ES-I3 (cell line): ENCODE results near the gene ELOVL3.
"Not testable (repeated sequence)": the region's sequence is repeated elsewhere in the genome, so short reads cannot be mapped to it uniquely, and the experiment has no call there.

Experiments
- H3K36me3 ChIP-seq: 2 replicates; pipeline ENCODE4 v1.6.1; 2013; ENCODE audit warnings: mild to moderate bottlenecking, low read length, control low read depth, moderate library complexity; ENCODE audit not compliant: insufficient read depth
- H3K4me1 ChIP-seq: 2 replicates; pipeline ENCODE4 v1.6.1; 2013; ENCODE audit warnings: mild to moderate bottlenecking, control low read depth, low read length; ENCODE audit not compliant: insufficient read depth
- H3K9ac ChIP-seq: 2 replicates; pipeline ENCODE4 v1.6.1; 2013; ENCODE audit warnings: low read depth, mild to moderate bottlenecking, low read length, moderate library complexity
- H3K9me3 ChIP-seq: 2 replicates; pipeline ENCODE4 v1.6.1; 2013; ENCODE audit warnings: mild to moderate bottlenecking, low read length, moderate library complexity; ENCODE audit not compliant: control insufficient read depth, insufficient read depth

The ELOVL3 gene

GRCh38 chr10:102225646-102226541 lies at the start of gene ELOVL3:
TSS of gene ELOVL3 (plus strand) at chr10:102226299. CDS start at chr10:102226549, 250 bp downstream.
- Histone ChIP-seq H3K9me3 (no peaks in the 10 kb centered on the region), H3K9ac (peak within 1 kb of the TSS; percentile 58; the same call in 1 of the 2 replicates), H3K4me1 (no peaks in the 10 kb centered on the region), H3K36me3 (no peaks in the 10 kb centered on the region)

- H3K9ac ChIP-seq, result no peak overlapping the region
- no peaks in the 10 kb centered on the region; the same call in 1 of the 2 replicates for H3K9me3 ChIP-seq
- H3K36me3 ChIP-seq, result no peaks in the 10 kb centered on the region
- no peaks in the 10 kb centered on the region for H3K4me1 ChIP-seq
These were observed 41.5 kb upstream of the ELOVL3 start for GRCh38 chr10:102184606-102185005.

GRCh38 chr10:102185272-102185671 lies 40.8 kb upstream of the ELOVL3 start:
- Histone ChIP-seq H3K4me1 (no peaks in the 10 kb centered on the region), H3K9ac (no peak overlapping the region), H3K36me3 (no peaks in the 10 kb centered on the region), H3K9me3 (no peaks in the 10 kb centered on the region; the same call in 1 of the 2 replicates)

- H3K9me3 ChIP-seq, result no peaks in the 10 kb centered on the region; the same call in 1 of the 2 replicates
- H3K36me3 ChIP-seq, result no peaks in the 10 kb centered on the region
These were observed 40.1 kb upstream of the ELOVL3 start for GRCh38 chr10:102185811-102186527.

GRCh38 chr10:102188298-102188940 lies 37.7 kb upstream of the ELOVL3 start:
- Histone ChIP-seq H3K4me1 (no peaks in the 10 kb centered on the region), H3K9me3 (peaks cover 15% of the 10 kb centered on the region), H3K36me3 (no peaks in the 10 kb centered on the region), H3K9ac (no peak overlapping the region)

More at GRCh38 chr10:102185811-102186527, 40.1 kb upstream of the ELOVL3 start:
- H3K9ac ChIP-seq, result no peak overlapping the region
- no peaks in the 10 kb centered on the region for H3K4me1 ChIP-seq

GRCh38 chr10:102188941-102189898 lies 36.9 kb upstream of the ELOVL3 start:
- not testable (repeated sequence) for H3K4me1 ChIP-seq, H3K36me3 ChIP-seq, H3K9ac ChIP-seq
- H3K9me3 ChIP-seq, result peaks cover 15% of the 10 kb centered on the region

- no peaks in the 10 kb centered on the region for H3K36me3 ChIP-seq
- peaks cover 15% of the 10 kb centered on the region for H3K9me3 ChIP-seq
- H3K9ac ChIP-seq, result no peak overlapping the region
- H3K4me1 ChIP-seq, result no peaks in the 10 kb centered on the region
These were observed 34.1 kb upstream of the ELOVL3 start for GRCh38 chr10:102191956-102192355.

- no peaks in the 10 kb centered on the region for H3K4me1 ChIP-seq
- H3K36me3 ChIP-seq, result no peaks in the 10 kb centered on the region
- H3K9ac ChIP-seq, result no peak overlapping the region
- H3K9me3 ChIP-seq, result peaks cover 15% of the 10 kb centered on the region
These were observed 30.7 kb upstream of the ELOVL3 start for GRCh38 chr10:102195296-102195870.

- Histone ChIP-seq H3K9ac (no peak overlapping the region), H3K4me1 (no peaks in the 10 kb centered on the region), H3K9me3 (peaks cover 9% of the 10 kb centered on the region), H3K36me3 (no peaks in the 10 kb centered on the region)
These were observed 29.2 kb upstream of the ELOVL3 start for GRCh38 chr10:102196893-102197292.

- no peaks in the 10 kb centered on the region for H3K4me1 ChIP-seq
- no peaks in the 10 kb centered on the region for H3K36me3 ChIP-seq
- peaks cover 1% of the 10 kb centered on the region; the same call in 1 of the 2 replicates for H3K9me3 ChIP-seq
These were observed 28.1 kb upstream of the ELOVL3 start for GRCh38 chr10:102198027-102198426.

GRCh38 chr10:102200751-102201640 lies 25.1 kb upstream of the ELOVL3 start:
- no peak overlapping the region for H3K9ac ChIP-seq
- no peaks in the 10 kb centered on the region for H3K36me3 ChIP-seq
- H3K9me3 ChIP-seq, result peaks cover 4% of the 10 kb centered on the region; the same call in 1 of the 2 replicates
- no peaks in the 10 kb centered on the region for H3K4me1 ChIP-seq

More at GRCh38 chr10:102198027-102198426, 28.1 kb upstream of the ELOVL3 start:
- no peak overlapping the region for H3K9ac ChIP-seq

GRCh38 chr10:102202386-102202785 lies 23.7 kb upstream of the ELOVL3 start:
- Histone ChIP-seq H3K9me3 (peaks cover 4% of the 10 kb centered on the region; the same call in 1 of the 2 replicates), H3K9ac (no peak overlapping the region), H3K36me3 (no peaks in the 10 kb centered on the region), H3K4me1 (no peaks in the 10 kb centered on the region)
